OCI-LY7 (cell line): ENCODE data around the gene PILRB.

Source experiments
- EZH2phosphoT487 ChIP-seq: fragments of 200-600 bp; sonication (generic); IDR thresholded peaks from 2 replicates; pipeline ENCODE4 v1.6.1; 2018; ENCODE audit warnings: low read depth, borderline replicate concordance, mild to moderate bottlenecking, mixed run types, antibody characterized with exemption, low read length, moderate library complexity, mixed read lengths
- TF ChIP-seq, protein P1 (sequence below): fragments of 200-600 bp; sonication (generic); conservative IDR thresholded peaks from 2 replicates; pipeline ENCODE4 v1.5.1; 2014; ENCODE audit warnings: mild to moderate bottlenecking, antibody characterized with exemption, low read length, moderate library complexity, mixed read lengths

- TF ChIP-seq, protein P1, sequence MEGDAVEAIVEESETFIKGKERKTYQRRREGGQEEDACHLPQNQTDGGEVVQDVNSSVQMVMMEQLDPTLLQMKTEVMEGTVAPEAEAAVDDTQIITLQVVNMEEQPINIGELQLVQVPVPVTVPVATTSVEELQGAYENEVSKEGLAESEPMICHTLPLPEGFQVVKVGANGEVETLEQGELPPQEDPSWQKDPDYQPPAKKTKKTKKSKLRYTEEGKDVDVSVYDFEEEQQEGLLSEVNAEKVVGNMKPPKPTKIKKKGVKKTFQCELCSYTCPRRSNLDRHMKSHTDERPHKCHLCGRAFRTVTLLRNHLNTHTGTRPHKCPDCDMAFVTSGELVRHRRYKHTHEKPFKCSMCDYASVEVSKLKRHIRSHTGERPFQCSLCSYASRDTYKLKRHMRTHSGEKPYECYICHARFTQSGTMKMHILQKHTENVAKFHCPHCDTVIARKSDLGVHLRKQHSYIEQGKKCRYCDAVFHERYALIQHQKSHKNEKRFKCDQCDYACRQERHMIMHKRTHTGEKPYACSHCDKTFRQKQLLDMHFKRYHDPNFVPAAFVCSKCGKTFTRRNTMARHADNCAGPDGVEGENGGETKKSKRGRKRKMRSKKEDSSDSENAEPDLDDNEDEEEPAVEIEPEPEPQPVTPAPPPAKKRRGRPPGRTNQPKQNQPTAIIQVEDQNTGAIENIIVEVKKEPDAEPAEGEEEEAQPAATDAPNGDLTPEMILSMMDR, result no peak
- no peak for TF ChIP-seq EZH2phosphoT487
Observed at GRCh38 chr7:100357131-100357561, 771 bp upstream of the PILRB start.
